GF-D8 (cell line): Measurements from ENCODE around the gene RAB9B.

Source experiments
- DNase-seq: peaks from one replicate; lab custom pipeline; 2025; lab: John Stamatoyannopoulos, UW

The RAB9B gene

GRCh38 chrX:103811858-103812257, 20.2 kb downstream of the RAB9B start:
- DNase-seq = no peak

GRCh38 chrX:103806862-103807474, 25.1 kb downstream of the RAB9B start:
- DNase-seq = no peak

GRCh38 chrX:103805860-103806259, 26.2 kb downstream of the RAB9B start:
- no peak for DNase-seq

GRCh38 chrX:103800318-103800717, 31.7 kb downstream of the RAB9B start:
- no peak for DNase-seq

GRCh38 chrX:103797691-103798090, 34.4 kb downstream of the RAB9B start:
- DNase-seq = no peak

GRCh38 chrX:103794119-103794518, 37.9 kb downstream of the RAB9B start:
- no peak for DNase-seq

- no peak for DNase-seq
Measured at GRCh38 chrX:103793545-103793940, 38.5 kb downstream of the RAB9B start.

- no peak for DNase-seq
Measured at GRCh38 chrX:103792916-103793544, 39.0 kb downstream of the RAB9B start.

GRCh38 chrX:103791826-103792485, 40.1 kb downstream of the RAB9B start:
- DNase-seq = no peak

- DNase-seq = no peak
Measured at GRCh38 chrX:103791228-103791627, 40.8 kb downstream of the RAB9B start.

GRCh38 chrX:103789004-103789403, 43.1 kb downstream of the RAB9B start:
- no peak for DNase-seq

GRCh38 chrX:103783971-103784370, 48.1 kb downstream of the RAB9B start:
- no peak for DNase-seq

- no peak for DNase-seq
Measured at GRCh38 chrX:103783196-103783595, 48.9 kb downstream of the RAB9B start.

- no peak for DNase-seq
Measured at GRCh38 chrX:103782640-103783039, 49.4 kb downstream of the RAB9B start.

- DNase-seq = no peak
Measured at GRCh38 chrX:103781706-103782105, 50.4 kb downstream of the RAB9B start.

GRCh38 chrX:103781062-103781402, 51.0 kb downstream of the RAB9B start:
- DNase-seq = no peak

GRCh38 chrX:103780336-103781061, 51.6 kb downstream of the RAB9B start:
- no peak for DNase-seq

GRCh38 chrX:103779141-103779789, 52.8 kb downstream of the RAB9B start:
- DNase-seq = no peak

- DNase-seq = no peak
Measured at GRCh38 chrX:103776546-103776945, 55.5 kb downstream of the RAB9B start, which contains the start of gene PLP1. Gene PLP1, plus strand, starts transcription at chrX:103776840. Its CDS starts 156 bp downstream, at chrX:103776996.

- no peak for DNase-seq
Measured at GRCh38 chrX:103774070-103774642, 57.9 kb downstream of the RAB9B start.

- DNase-seq = no peak
Measured at GRCh38 chrX:103773445-103773844, 58.6 kb downstream of the RAB9B start.
